Endometrium (tissue), 2 donors: Measurements from ENCODE around the gene PCIF1.
A peak's percentile ranks its signal among the peaks of the same experiment; 100 is the strongest.
"Not testable (repeated sequence)": the region's sequence is repeated elsewhere in the genome, so short reads cannot be mapped to it uniquely, and the experiment has no call there.

ENCODE experiments used
- FAIRE-seq: peaks from 2 replicates; lab custom pipeline; 2012; peaks lifted over from hg19 to GRCh38; lab: Jason Lieb, UNC
- donor health status: control.
- donor health status: control.

PCIF1 gene

GRCh38 chr20:45924391-45925261 is 9.9 kb upstream of the PCIF1 start:
- peak; percentile 88 for FAIRE-seq

- no peak for FAIRE-seq
Measured at GRCh38 chr20:45925821-45926506, 8.5 kb upstream of the PCIF1 start.

- FAIRE-seq, result no peak
Measured at GRCh38 chr20:45926731-45927070, 7.8 kb upstream of the PCIF1 start.

GRCh38 chr20:45927071-45927878 is 7.2 kb upstream of the PCIF1 start:
- FAIRE-seq, result no peak

GRCh38 chr20:45931680-45932079 is 2.8 kb upstream of the PCIF1 start:
- FAIRE-seq, result not testable (repeated sequence)

GRCh38 chr20:45933266-45934045 is 1.0 kb upstream of the PCIF1 start:
- FAIRE-seq, result no peak

GRCh38 chr20:45934046-45934585 is 367 bp upstream of the PCIF1 start:
- no peak for FAIRE-seq

- FAIRE-seq, result no peak
Measured at GRCh38 chr20:45935416-45936046, 1.0 kb downstream of the PCIF1 start.

GRCh38 chr20:45937765-45938164 is 3.3 kb downstream of the PCIF1 start:
- FAIRE-seq, result no peak

- FAIRE-seq, result no peak
Measured at GRCh38 chr20:45938727-45939438, 4.4 kb downstream of the PCIF1 start.

- FAIRE-seq, result no peak
Measured at GRCh38 chr20:45940053-45940452, 5.6 kb downstream of the PCIF1 start.

- FAIRE-seq, result no peak
Measured at GRCh38 chr20:45940469-45940868, 6.0 kb downstream of the PCIF1 start.

- FAIRE-seq, result no peak
Measured at GRCh38 chr20:45943613-45944012, 9.1 kb downstream of the PCIF1 start.

GRCh38 chr20:45944151-45944964 is 9.9 kb downstream of the PCIF1 start:
- FAIRE-seq, result no peak

- FAIRE-seq, result no peak
Measured at GRCh38 chr20:45944965-45945677, 10.6 kb downstream of the PCIF1 start.

- no peak for FAIRE-seq
Measured at GRCh38 chr20:45945678-45946148, 11.2 kb downstream of the PCIF1 start.

- FAIRE-seq, result no peak
Measured at GRCh38 chr20:45946149-45946970, 11.9 kb downstream of the PCIF1 start.
